K562 (cell line): ENCODE data around the gene TCIRG1. TPM values are rescaled to one million over a fixed set of nuclear protein-coding genes. Genes with fewer than 3 reads are reported as not detected.

ENCODE experiments used
- BRF1 ChIP-seq: IDR thresholded peaks from 3 replicates; pipeline ENCODE4 v1.6.1; 2011; ENCODE audit warnings: borderline replicate concordance, mild to moderate bottlenecking; ENCODE audit not compliant: insufficient read length; ENCODE audit errors: extremely low read depth
- DMBX1 ChIP-seq: fragments of 250-450 bp; sonication (Bioruptor Pico); IDR thresholded peaks from 2 replicates; pipeline ENCODE4 v1.8.0; 2022; ENCODE audit warnings: inconsistent platforms, mild to moderate bottlenecking, moderate library complexity, borderline replicate concordance
- FOXK2 ChIP-seq, 2 experiments: fragments of 450-650 bp; IDR thresholded peaks in 1 of 2; conservative IDR thresholded peaks in 1 of 2; 2 replicates each; pipeline ENCODE4 v1.6.1; 2016; ENCODE audit warnings: low read depth in 2 of 2, mild to moderate bottlenecking in 1 of 2
- KDM2B ChIP-seq: fragments of 250-450 bp; sonication (Bioruptor Pico); IDR thresholded peaks from 2 replicates; pipeline ENCODE4 v1.8.0; 2021; ENCODE audit warnings: mild to moderate bottlenecking, moderate library complexity
- MECOM ChIP-seq: fragments of 250-450 bp; sonication (Bioruptor Pico); IDR thresholded peaks from 2 replicates; pipeline ENCODE4 v1.8.0; 2022; ENCODE audit warnings: inconsistent platforms
- MEIS2 ChIP-seq: fragments of 450-650 bp; IDR thresholded peaks from 2 replicates; pipeline ENCODE4 v1.6.1; 2014; ENCODE audit warnings: mild to moderate bottlenecking; ENCODE audit not compliant: partially characterized antibody
- PCBP2 ChIP-seq: fragments of 200-400 bp; formaldehyde crosslinking; IDR thresholded peaks from 2 replicates; pipeline ENCODE4 v1.6.1; 2018; ENCODE audit warnings: low read length, low read depth, mild to moderate bottlenecking, moderate library complexity; ENCODE audit not compliant: poor library complexity, severe bottlenecking
- POLR2H ChIP-seq: IDR thresholded peaks from 2 replicates; pipeline ENCODE4 v1.6.1; 2016; ENCODE audit warnings: missing genetic modification characterization, low read depth, mild to moderate bottlenecking, control low read depth, missing compliant biosample characterization, moderate library complexity
- PTBP1 ChIP-seq: fragments of 200-400 bp; formaldehyde crosslinking; IDR thresholded peaks from 2 replicates; pipeline ENCODE4 v1.6.1; 2017; ENCODE audit warnings: low read depth, low read length
- TFAM ChIP-seq: fragments of 250-450 bp; sonication (Bioruptor Pico); conservative IDR thresholded peaks from 2 replicates; pipeline ENCODE4 v1.5.0; 2021; ENCODE audit warnings: mild to moderate bottlenecking, moderate library complexity
- YY1 ChIP-seq, 3 experiments: IDR thresholded peaks; 2 replicates each; pipeline ENCODE4 v1.6.1; 2011; ENCODE audit warnings: low read length in 2 of 3, mild to moderate bottlenecking in 2 of 3, moderate library complexity in 2 of 3, borderline replicate concordance in 1 of 3, control low read depth in 1 of 3, low read depth in 1 of 3; ENCODE audit not compliant: insufficient read depth in 3 of 3, insufficient replicate concordance in 2 of 3, control insufficient read depth in 1 of 3, insufficient read length in 1 of 3; ENCODE audit errors: extremely low read depth in 1 of 3
- ZNF12 ChIP-seq: sonication (generic); formaldehyde crosslinking; IDR thresholded peaks from 2 replicates; pipeline ENCODE4 v1.4.0; 2020; ENCODE audit warnings: mild to moderate bottlenecking, missing genetic modification reagents
- polyA plus RNA-seq, 8 experiments: library from polyadenylated mRNA; depleted of rRNA in 4 of 8; stranded (reverse) in 5 of 8; unstranded in 3 of 8; fragments of >200 nt; fragmentation: Nextera tagmentation in 2 of 8; fragmentation: Illumina TruSeq in 1 of 8; extraction: Ambion mirVana in 2 of 8; extraction: Trizol in 1 of 8; gene quantifications; 2 replicates each; pipeline versions ENCODE4 v1.2.1 to v1.2.3, GENCODE V29; 2011 to 2014; ENCODE audit warnings: inconsistent platforms in 1 of 8, missing spikeins in 1 of 8
- total RNA-seq, 7 experiments: library from RNA; depleted of rRNA in 6 of 7; stranded (reverse); fragments of >200 nt in 6 of 7; fragmentation: Illumina TruSeq in 2 of 7; extraction: Trizol in 2 of 7; gene quantifications; 2 replicates each; pipeline versions ENCODE4 v1.2.1 to v1.2.3, GENCODE V29; 2011 to 2021; ENCODE audit warnings: low replicate concordance in 1 of 7
- TF ChIP-seq, protein P1 (sequence below): sonication (generic); formaldehyde crosslinking; IDR thresholded peaks from 2 replicates; pipeline ENCODE4 v1.8.1; 2023; ENCODE audit warnings: mild to moderate bottlenecking, missing genetic modification reagents, moderate library complexity
- TF ChIP-seq, protein P2 (sequence below): sonication (generic); formaldehyde crosslinking; IDR thresholded peaks from 2 replicates; pipeline ENCODE4 v1.9.0; 2022; ENCODE audit warnings: mild to moderate bottlenecking, missing genetic modification reagents
- TF ChIP-seq, protein P3 (sequence below): sonication (generic); formaldehyde crosslinking; IDR thresholded peaks from 2 replicates; pipeline ENCODE4 v1.8.0; 2022; ENCODE audit warnings: mild to moderate bottlenecking, missing genetic modification reagents, borderline replicate concordance
- TF ChIP-seq, protein P4 (sequence below), 2 experiments: IDR thresholded peaks; 2 replicates each; pipeline ENCODE4 v1.6.1; 2011; ENCODE audit warnings: borderline replicate concordance in 1 of 2, control low read depth in 1 of 2, low read depth in 1 of 2, low read length in 1 of 2, mild to moderate bottlenecking in 1 of 2, mixed read lengths in 1 of 2, moderate library complexity in 1 of 2; ENCODE audit not compliant: insufficient read depth in 1 of 2, insufficient read length in 1 of 2, poor library complexity in 1 of 2, severe bottlenecking in 1 of 2; ENCODE audit errors: extremely low read depth in 1 of 2

The TCIRG1 gene
- total and polyA plus RNA-seq, 9 of the 15 experiments (the other 6 are each of a cell fraction or from before 2014, with no cell fraction given) = 0.49 to 143 (median 24.4) TPM

DNA sequence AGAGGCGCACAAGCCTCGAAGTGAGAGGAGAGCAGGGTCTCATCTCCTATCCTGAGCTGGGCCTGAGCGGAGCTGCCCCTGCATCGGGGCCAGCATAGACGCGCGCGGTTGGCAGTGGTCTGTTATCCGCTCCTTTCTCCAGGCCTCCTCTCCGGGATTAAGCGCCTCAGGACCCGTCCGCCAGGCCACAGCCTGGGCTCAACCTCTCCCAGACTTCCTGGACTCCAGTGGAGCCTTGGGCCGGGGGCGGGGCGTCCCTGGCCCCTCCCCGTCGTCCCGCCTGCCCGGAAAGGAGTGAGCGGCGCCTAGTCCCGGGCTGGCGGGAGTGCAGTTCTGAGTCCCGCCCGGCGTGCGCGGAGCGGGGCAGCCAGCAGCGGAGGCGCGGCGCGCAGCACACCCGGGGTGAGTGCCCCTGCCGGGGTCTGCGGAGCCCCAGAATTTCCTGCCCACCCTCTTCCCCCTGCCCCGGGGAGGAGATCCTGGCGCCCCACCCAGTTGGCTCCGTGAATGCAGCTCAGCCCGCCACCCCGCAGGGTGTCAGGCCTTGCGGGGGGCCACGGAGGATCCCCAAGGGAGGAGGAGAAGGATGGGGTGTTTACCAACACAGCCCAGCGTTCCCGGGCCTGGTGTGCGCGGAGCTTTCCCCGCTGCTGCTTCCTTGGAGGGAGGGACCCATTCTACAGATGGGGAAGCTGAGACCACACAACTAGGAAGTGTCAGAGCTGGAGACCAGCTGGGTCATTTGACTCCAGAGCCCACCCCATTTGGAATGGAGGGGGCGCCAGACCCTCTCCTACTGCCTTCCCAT lies at the start of gene TCIRG1 (continued):
- TF ChIP-seq, protein P1, sequence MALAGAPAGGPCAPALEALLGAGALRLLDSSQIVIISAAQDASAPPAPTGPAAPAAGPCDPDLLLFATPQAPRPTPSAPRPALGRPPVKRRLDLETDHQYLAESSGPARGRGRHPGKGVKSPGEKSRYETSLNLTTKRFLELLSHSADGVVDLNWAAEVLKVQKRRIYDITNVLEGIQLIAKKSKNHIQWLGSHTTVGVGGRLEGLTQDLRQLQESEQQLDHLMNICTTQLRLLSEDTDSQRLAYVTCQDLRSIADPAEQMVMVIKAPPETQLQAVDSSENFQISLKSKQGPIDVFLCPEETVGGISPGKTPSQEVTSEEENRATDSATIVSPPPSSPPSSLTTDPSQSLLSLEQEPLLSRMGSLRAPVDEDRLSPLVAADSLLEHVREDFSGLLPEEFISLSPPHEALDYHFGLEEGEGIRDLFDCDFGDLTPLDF (CRISPR knock-in tag) = peak; percentile 73
- TF ChIP-seq KDM2B (CRISPR knock-in tag) (0 out of 2 replicates have a peak, but pooled peaks have one; percentile 46), DMBX1 (no peak), FOXK2 (conservative IDR thresholded peaks at IDR 0.05 in 1 of 2, IDR thresholded peaks at IDR 0.05 in 1 of 2; ENCODE audit: low read depth in 2 of 2) (0 out of 4 replicates have a peak, but pooled peaks of 1 of the 2 experiments have one; percentile 26), TFAM (CRISPR knock-in tag) (no peak), POLR2H (no peak; the same call in 1 of the 2 replicates), MECOM (CRISPR knock-in tag) (0 out of 2 replicates have a peak, but pooled peaks have one; percentile 51), YY1 (IDR thresholded peaks at IDR 0.05; ENCODE audit: borderline replicate concordance in 1 of 3, control insufficient read depth in 1 of 3, extremely low read depth in 1 of 3, insufficient read depth in 3 of 3, insufficient read length in 1 of 3, insufficient replicate concordance in 2 of 3, low read depth in 1 of 3, low read length in 2 of 3) (peak in 1 of 3 experiments; percentile 34), PTBP1 (peak; percentile 97), ZNF12 (CRISPR knock-in tag) (no peak), PCBP2 (no peak), BRF1 (no peak), MEIS2 (no peak)
- TF ChIP-seq, protein P2, sequence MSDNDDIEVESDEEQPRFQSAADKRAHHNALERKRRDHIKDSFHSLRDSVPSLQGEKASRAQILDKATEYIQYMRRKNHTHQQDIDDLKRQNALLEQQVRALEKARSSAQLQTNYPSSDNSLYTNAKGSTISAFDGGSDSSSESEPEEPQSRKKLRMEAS (CRISPR knock-in tag) = 0 out of 2 replicates have a peak, but pooled peaks have one; percentile 4
- TF ChIP-seq, protein P3, sequence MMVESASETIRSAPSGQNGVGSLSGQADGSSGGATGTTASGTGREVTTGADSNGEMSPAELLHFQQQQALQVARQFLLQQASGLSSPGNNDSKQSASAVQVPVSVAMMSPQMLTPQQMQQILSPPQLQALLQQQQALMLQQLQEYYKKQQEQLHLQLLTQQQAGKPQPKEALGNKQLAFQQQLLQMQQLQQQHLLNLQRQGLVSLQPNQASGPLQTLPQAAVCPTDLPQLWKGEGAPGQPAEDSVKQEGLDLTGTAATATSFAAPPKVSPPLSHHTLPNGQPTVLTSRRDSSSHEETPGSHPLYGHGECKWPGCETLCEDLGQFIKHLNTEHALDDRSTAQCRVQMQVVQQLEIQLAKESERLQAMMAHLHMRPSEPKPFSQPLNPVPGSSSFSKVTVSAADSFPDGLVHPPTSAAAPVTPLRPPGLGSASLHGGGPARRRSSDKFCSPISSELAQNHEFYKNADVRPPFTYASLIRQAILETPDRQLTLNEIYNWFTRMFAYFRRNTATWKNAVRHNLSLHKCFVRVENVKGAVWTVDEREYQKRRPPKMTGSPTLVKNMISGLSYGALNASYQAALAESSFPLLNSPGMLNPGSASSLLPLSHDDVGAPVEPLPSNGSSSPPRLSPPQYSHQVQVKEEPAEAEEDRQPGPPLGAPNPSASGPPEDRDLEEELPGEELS (CRISPR knock-in tag) = 0 out of 2 replicates have a peak, but pooled peaks have one; percentile 17
- TF ChIP-seq, protein P4, sequence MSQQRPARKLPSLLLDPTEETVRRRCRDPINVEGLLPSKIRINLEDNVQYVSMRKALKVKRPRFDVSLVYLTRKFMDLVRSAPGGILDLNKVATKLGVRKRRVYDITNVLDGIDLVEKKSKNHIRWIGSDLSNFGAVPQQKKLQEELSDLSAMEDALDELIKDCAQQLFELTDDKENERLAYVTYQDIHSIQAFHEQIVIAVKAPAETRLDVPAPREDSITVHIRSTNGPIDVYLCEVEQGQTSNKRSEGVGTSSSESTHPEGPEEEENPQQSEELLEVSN (IDR thresholded peaks at IDR 0.05; ENCODE audit: borderline replicate concordance in 1 of 2, extremely low read depth in 1 of 2, insufficient read depth in 1 of 2, insufficient read length in 1 of 2, low read depth in 1 of 2, low read length in 1 of 2, poor library complexity in 1 of 2, severe bottlenecking in 1 of 2) = peak; percentile 23 to 78
